ENCODE measurements around the gene VCX.
"Not testable (repeated sequence)": the region's sequence is repeated elsewhere in the genome, so short reads cannot be mapped to it uniquely, and the experiment has no call there.

DNA sequence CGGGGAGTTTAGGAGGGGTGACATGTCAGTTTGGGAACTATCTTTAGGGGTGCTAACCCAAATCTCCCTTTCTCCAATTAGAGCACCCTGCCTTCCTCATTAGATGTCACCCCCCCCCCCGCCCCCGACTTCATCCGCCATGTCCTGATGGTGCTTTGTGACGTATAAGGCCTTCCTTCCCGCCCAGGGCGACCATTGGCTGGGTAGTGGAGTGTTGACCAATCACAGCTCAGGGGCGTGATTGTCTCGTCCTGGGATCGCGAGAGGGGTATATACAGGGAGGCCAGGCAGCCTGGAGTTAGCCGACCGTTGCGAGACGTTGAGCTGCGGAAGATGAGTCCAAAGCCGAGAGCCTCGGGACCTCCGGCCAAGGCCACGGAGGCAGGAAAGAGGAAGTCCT is at the start of gene VCX:
- TF ChIP-seq CTCF, POLR2A (IDR thresholded peaks at IDR 0.05): not testable (repeated sequence)

Measured in body of pancreas (tissue), 4 donors.